ENCODE measurements around the gene PER2. TPM values are rescaled to one million over a fixed set of nuclear protein-coding genes. Genes with fewer than 3 reads are reported as not detected.

PER2 gene
- total RNA-seq, 2 experiments from 2014 or later = 5.5 to 7.2 TPM

DNA sequence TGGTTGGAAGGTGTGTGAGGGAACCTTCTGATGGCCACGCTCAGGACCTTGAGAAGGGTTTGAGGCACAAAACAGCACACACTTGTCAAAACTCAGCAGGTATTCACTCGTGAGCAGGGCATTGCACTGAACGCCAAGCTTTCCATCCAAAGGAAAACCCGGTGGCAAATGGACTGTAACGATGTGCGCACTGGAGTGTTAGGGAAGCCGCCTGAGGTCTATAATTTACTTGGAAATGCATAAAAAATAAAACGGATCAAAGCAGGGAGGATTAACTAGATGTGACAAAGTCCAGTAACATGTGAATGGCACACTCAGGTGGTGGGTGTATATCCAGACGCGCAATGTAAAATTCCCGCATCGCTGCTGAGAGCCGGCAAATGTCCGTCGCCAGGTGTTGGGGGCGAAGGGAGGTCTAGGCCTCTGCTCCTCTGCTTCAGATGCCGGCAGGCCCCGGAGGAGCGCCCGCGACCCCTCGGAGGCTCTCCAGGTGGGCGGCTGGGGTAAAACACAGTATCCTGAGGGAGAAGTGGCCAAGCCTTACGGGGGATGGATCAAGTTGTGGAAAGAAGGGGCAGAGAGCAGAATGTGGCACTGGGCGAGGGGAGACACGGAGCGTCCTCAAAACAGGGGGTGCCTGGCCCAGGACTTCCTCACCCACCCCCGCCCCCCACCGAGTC, 63.9 kb downstream of the PER2 start:
- ChIA-PET CTCF (no interaction called here), POLR2A (no interaction called here)
- no peaks in the 10 kb centered on the region for H3K9me3 Mint-ChIP-seq
- intact Hi-C loops (cut with micrococcal nuclease) = no loop called here
- no peaks in the 10 kb centered on the region for H3K36me3 Mint-ChIP-seq
- DNase-seq = no peak
- H3K27ac Mint-ChIP-seq = no peak overlapping the region
- no peaks in the 10 kb centered on the region for H3K27me3 Mint-ChIP-seq
- H3K4me3 Mint-ChIP-seq = no peak overlapping the region
- H3K4me1 Mint-ChIP-seq (ENCODE audit: low read depth) = no peaks in the 10 kb centered on the region

DNA sequence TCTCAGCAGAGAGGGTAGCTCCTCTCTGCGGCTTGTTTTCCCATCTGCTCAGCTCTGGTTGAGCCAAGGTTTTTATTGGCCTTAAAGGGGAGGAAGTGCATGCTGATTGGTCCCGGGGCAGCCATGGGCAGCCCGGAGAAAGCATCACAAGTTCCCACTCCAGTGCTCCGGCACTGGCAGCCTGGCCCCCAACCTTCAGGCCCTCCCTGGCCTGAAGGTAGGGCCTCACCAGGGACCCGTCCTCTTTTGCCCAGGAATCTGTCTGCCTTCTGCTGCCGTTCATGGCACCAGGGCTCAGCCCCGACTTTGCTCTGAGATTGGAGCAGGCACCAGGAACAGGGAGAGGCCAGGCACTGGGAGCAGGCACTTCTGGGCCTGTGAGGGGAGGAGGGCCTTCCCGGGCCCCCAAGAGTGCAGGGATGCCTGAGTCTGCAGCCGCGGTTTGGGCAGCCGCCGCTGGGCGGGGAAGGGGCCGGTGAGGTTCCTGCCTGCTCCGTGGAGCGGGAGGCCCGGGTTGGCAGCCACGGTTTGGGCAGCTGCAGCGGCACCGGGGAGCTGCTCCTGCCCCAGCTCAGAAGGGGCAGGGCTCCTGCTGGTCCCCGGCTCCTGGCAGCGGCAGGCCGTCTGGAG, 67.4 kb downstream of the PER2 start:
- intact Hi-C loops (cut with micrococcal nuclease) = no loop called here
- POLR2A ChIA-PET = no interaction called here
- Mint-ChIP-seq H3K4me1 (ENCODE audit: low read depth) (no peaks in the 10 kb centered on the region), H3K27me3 (peaks cover 1% of the 10 kb centered on the region), H3K9me3 (no peaks in the 10 kb centered on the region), H3K4me3 (peak overlapping the region; percentile 58), H3K27ac (no peak overlapping the region), H3K36me3 (no peaks in the 10 kb centered on the region)
- no peak for DNase-seq
- CTCF ChIA-PET = interaction anchor here (1.8 to 2.6 kb wide), 2 partner anchors 14 to 42 kb away, joined by 4 to 7 read pairs; no protein-coding TSS in a partner anchor

DNA sequence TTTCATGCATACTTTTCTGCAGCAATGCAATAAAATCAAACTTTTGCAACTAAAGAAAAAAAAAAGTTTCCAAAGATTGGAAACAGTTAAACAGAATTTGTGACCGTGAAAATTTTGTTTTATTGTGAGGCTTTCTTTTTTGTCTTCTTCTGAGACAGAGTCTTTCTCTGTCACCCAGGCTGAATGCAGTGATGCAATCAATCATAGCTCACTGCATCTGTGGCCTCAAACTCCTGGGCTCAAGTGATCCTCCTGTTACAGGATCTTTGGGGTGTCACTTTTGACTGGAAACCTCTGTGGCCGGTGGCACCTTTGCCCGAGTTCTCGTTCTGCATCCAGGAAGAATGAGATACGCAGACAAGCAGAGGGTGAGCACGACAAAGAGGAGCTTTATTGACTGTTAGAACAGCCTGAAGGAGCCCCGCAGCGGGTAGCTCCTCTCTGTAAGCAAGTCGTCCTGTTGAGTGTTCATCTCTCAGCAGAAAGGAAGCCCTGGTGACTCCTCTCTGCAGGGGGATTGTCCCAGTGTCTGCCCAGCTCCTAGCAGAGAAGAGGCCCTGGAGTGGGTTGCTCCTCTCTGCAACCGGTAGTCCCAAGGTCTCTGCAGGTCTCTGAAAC, 68.0 kb downstream of the PER2 start:
- POLR2A ChIA-PET = no interaction called here
- intact Hi-C loops (cut with micrococcal nuclease) = no loop called here
- CTCF ChIA-PET = interaction anchor here (2.6 kb wide), 1 partner anchor 43 kb away, joined by 7 read pairs; no protein-coding TSS in a partner anchor
- Mint-ChIP-seq H3K9me3 (no peaks in the 10 kb centered on the region), H3K36me3 (no peaks in the 10 kb centered on the region), H3K27me3 (peaks cover 1% of the 10 kb centered on the region), H3K4me1 (ENCODE audit: low read depth) (no peaks in the 10 kb centered on the region), H3K4me3 (no peak overlapping the region), H3K27ac (no peak overlapping the region)
- no peak for DNase-seq

DNA sequence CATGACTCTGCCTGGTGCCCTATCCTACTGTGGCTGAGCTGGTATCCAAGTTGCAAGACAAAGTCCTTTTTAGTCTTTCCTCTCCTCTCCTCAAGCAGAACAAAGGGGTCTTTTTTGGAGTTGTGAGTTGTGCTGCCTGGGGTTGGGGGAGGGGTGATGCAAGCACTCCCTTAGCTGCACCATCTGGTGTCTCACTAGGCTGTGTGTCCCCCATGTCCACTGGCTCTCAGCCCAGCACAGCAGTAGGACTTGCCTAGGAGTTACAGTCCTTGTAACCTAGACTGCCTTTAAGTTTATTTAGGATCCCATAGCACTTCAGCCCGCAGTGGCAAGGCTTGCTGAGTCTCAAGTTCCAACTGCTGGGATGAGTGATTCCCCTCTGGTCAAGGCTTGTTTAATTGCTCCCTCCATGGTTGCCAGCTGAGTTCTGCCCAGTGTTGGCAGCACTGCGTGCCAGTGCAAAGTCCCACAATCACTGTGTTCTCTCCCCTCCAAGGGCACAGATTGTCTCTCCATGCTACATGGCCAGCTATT, 71.7 kb downstream of the PER2 start:
- Mint-ChIP-seq H3K4me1 (ENCODE audit: low read depth) (no peaks in the 10 kb centered on the region), H3K36me3 (no peaks in the 10 kb centered on the region), H3K27ac (no peak overlapping the region), H3K27me3 (peaks cover 6% of the 10 kb centered on the region), H3K9me3 (no peaks in the 10 kb centered on the region), H3K4me3 (no peak overlapping the region)
- no peak for DNase-seq
- ChIA-PET CTCF (interaction anchor here (0.9 kb wide), 1 partner anchor 48 kb away, joined by 5 read pairs; no protein-coding TSS in a partner anchor), POLR2A (no interaction called here)
- intact Hi-C loops (cut with micrococcal nuclease) = no loop called here

DNA sequence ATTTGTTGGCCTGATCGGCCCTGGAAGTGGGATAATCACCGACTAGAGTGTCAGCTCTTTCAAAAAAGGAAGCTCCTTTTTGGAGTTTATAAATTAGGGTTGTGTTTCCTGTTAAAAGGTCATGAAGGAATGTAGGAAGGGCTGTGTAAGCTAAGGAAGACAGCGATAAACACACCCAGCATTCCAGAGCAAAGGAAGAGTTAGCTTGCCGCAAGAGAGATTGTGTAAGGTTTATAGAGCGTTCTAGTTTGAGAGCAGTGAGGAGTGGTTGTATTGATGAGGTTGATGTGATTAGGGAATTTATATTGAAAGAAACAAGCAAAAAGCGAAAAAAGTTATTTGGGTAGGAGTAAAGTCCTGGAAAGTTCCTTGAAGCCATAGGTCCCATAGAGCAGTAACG, 81.4 kb downstream of the PER2 start:
- DNase-seq = no peak
- POLR2A ChIA-PET = no interaction called here
- Mint-ChIP-seq H3K4me3 (no peak overlapping the region), H3K27me3 (no peaks in the 10 kb centered on the region), H3K27ac (no peak overlapping the region), H3K4me1 (ENCODE audit: low read depth) (peaks cover 15% of the 10 kb centered on the region), H3K36me3 (peaks cover 2% of the 10 kb centered on the region), H3K9me3 (no peaks in the 10 kb centered on the region)
- CTCF ChIA-PET = interaction anchor here (0.7 kb wide), 1 partner anchor 56 kb away, joined by 3 read pairs; no protein-coding TSS in a partner anchor
- intact Hi-C loops (cut with micrococcal nuclease) = loop anchor here (10.0 kb wide), 1 partner anchor 142 kb away; the partner anchor contains the start of gene SCLY

DNA sequence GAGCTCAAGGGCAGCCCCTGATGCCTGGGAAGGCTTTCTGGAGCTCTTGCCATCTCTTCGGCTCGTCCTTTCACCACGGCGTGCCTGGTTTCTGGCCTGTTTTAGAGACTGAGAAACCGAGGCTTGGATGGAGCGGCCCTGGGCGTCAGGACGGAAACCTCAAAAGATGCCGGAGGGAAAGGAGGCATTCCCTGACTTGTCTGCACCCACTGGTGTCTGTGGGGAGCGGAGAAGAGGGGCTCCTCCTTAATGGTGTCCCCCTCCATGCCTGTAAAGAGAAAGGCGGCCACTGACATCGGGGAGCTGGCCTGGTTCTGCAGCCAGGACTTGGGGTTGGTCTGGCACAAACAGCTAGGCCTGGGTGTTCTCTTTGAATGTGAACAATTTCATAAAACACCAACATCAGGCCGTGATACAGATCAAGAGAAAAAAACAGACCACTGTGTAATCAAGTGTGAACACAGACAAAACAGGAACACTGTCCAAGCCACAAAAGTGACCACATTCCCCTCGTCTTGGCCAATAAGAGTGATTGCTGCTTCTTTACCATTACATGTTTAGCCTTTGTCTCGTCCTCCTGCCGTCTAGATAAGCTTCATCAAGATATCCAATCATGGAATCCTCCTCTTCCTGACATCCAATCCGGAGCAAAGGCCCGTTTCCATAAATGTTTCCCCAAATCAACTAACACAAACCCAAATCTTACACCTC, 84.3 kb downstream of the PER2 start:
- Mint-ChIP-seq H3K36me3 (peaks cover 5% of the 10 kb centered on the region), H3K4me3 (peak overlapping the region; percentile 73), H3K4me1 (ENCODE audit: low read depth) (peaks cover 41% of the 10 kb centered on the region), H3K27ac (peak overlapping the region; percentile 84), H3K9me3 (no peaks in the 10 kb centered on the region), H3K27me3 (no peaks in the 10 kb centered on the region)
- intact Hi-C loops (cut with micrococcal nuclease) = loop anchor here (2.0 to 10.0 kb wide), 2 partner anchors 85 to 139 kb away; partner anchors contain the start of genes PER2 and SCLY
- POLR2A ChIA-PET = interaction anchor here (1.0 kb wide), 1 partner anchor 84 kb away, joined by 4 read pairs; the partner anchor contains the start of gene PER2
- DNase-seq = no peak
- CTCF ChIA-PET = no interaction called here

DNA sequence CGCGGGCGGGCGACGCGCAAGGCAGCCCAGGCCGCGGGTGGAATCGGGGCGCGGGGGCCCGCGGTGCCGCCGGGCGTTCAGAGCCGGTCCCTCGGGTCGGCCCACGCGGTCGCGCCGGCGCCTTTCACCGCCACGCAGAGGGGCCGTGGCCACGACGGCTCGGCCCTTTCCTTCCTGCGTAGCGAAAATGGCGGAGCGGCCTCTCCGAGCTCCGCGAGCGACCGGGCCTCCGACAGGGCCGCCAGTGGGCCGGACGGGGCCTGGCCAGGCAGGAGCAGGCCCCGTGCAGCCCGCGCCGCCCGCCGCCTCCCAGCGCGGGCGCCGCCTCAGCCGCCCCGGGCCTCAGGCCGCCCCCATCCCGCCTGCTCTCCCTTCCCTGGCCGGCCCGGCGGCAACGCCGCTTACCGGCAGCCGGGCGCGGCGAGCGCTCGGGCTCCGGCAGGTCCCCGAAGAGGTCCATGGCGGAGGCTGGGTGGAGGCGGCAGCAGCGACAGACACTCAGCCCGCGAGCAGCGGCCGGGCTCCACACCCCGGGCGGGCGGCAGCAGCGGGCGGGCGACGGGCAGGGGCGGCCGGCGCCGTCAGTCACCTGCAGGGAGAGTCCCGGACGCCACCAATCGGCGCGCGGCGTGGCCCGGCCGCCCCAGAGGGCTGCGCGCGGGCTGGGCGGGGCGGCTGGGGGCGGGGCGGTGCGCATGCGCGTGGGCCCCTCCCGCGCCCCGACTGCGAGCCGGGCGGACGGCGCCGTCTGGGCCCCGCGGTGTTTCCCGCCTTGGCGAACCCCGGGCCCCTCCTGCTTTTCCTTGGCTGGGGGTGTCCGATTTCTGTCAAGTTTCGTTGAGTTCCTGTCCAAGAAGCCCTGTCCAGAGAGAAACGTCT, 85.1 kb downstream of the PER2 start, which contains the start of gene ILKAP:
Gene ILKAP, minus strand, starts transcription at position 602 of the 879 bp plus-strand sequence. Its CDS starts 142 bp downstream, at position 460.
- intact Hi-C loops (cut with micrococcal nuclease) = loop anchor here (2.0 to 10.0 kb wide), 2 partner anchors 85 to 139 kb away; partner anchors contain the start of genes PER2 and SCLY
- DNase-seq = peak; percentile 91
- CTCF ChIA-PET = interaction anchor here (1.0 kb wide), 1 partner anchor 530 kb away, joined by 4 read pairs; no protein-coding TSS in a partner anchor
- POLR2A ChIA-PET = interaction anchor here (0.7 to 1.0 kb wide), 2 partner anchors 36 to 85 kb away, joined by 3 to 4 read pairs; partner anchors contain the start of genes HES6 and PER2
- Mint-ChIP-seq H3K27ac (peak within 1 kb of the TSS; percentile 84), H3K4me3 (peak within 1 kb of the TSS; percentile 83), H3K36me3 (peaks cover 5% of the 10 kb centered on the region), H3K9me3 (no peaks in the 10 kb centered on the region), H3K27me3 (no peaks in the 10 kb centered on the region), H3K4me1 (ENCODE audit: low read depth) (peaks cover 47% of the 10 kb centered on the region)

DNA sequence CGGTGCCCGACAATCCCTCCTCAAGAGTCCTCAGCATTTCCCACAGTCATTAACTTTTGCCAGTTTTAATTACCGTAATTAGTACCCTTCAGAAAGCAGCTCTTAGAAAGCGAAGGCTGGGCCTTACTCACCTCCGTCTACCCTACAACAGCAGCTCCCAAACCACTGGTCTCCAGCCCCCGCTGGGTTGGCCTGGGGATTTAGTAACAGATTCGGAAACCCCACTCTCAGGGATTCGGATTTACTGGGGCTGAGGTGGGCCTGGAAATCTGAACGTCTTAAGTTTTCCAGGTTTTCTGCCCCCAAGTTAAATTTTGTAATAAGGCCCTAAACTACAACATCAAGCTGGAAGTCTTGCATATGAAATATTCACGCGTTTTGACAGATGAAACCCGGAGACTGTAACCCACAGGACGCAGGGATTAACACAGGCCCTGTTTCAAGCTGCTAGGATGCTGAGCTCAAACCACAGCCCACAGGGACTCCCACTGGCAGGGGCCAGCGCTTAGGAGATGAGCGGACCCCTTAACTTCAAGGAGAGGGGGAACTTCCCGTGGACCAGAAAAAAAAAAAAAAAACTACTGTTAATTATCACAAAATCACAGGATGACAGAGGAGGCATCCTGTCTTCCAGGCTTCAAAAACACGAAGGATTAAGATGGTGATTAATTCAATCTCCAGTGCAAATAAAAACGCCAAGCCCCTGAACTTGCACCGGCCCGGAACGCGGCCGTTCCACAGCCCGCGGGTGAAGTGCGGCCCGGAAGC, 85.9 kb downstream of the PER2 start:
- ChIA-PET CTCF (interaction anchor here (0.8 to 1.6 kb wide), 5 partner anchors 29 to 529 kb away, joined by 3 to 4 read pairs (median 3); no protein-coding TSS in a partner anchor), POLR2A (interaction anchor here (0.7 to 0.8 kb wide), 2 partner anchors 37 to 40 kb away, joined by 3 read pairs; partner anchors contain the start of gene HES6)
- H3K27ac Mint-ChIP-seq = peak overlapping the region; percentile 76
- no peaks in the 10 kb centered on the region for H3K9me3 Mint-ChIP-seq
- H3K4me1 Mint-ChIP-seq (ENCODE audit: low read depth) = peaks cover 55% of the 10 kb centered on the region
- H3K27me3 Mint-ChIP-seq = no peaks in the 10 kb centered on the region
- peaks cover 5% of the 10 kb centered on the region for H3K36me3 Mint-ChIP-seq
- H3K4me3 Mint-ChIP-seq = peak overlapping the region; percentile 83
- peak; percentile 23 for DNase-seq
- intact Hi-C loops (cut with micrococcal nuclease) = loop anchor here (2.0 to 10.0 kb wide), 2 partner anchors 86 to 138 kb away; partner anchors contain the start of genes PER2 and SCLY

Data from activated CD4-positive, alpha-beta memory T cell treated with anti-CD3 and anti-CD28 coated beads for 36 hours (primary cell).